A673 (cell line): ENCODE data around the gene TRIM39. TPM values are rescaled to one million over a fixed set of nuclear protein-coding genes. Genes with fewer than 3 reads are reported as not detected.
"Not testable (repeated sequence)": the region's sequence is repeated elsewhere in the genome, so short reads cannot be mapped to it uniquely, and the experiment has no call there.

ENCODE experiments used
- Bru-seq: library from RNA; stranded (reverse); fragments of 400-500 nt; gene quantifications from one replicate; lab custom pipeline; 2021; lab: Mats Ljungman, UMichigan
- BruChase-seq, 2 experiments: library from RNA; stranded (reverse); fragments of 400-500 nt; gene quantifications; one replicate each; lab custom pipeline; 2021; lab: Mats Ljungman, UMichigan
- BruUV-seq: library from RNA; stranded (reverse); fragments of 400-500 nt; replicated peaks from 2 replicates; lab custom pipeline; 2021; lab: Mats Ljungman, UMichigan
- CTCF ChIA-PET: fragments of 300-600 bp; sonication (Branson Sonifier 250); formaldehyde crosslinking; loops from one replicate; lab custom pipeline; 2022; ENCODE audit warnings: antibody characterized with exemption; lab: Charles Lee
- POLR2A ChIA-PET: fragments of 300-600 bp; sonication (Branson Sonifier 250); formaldehyde crosslinking; loops from one replicate; lab custom pipeline; 2022; ENCODE audit warnings: antibody characterized with exemption; ENCODE audit not compliant: low non-redundant PET; lab: Charles Lee
- DNase-seq: peaks from one replicate; pipeline ENCODE4 v3.0.0-alpha.2; 2015; ENCODE audit warnings: low spot score
- H3K27ac ChIP-seq: fragments of 200-600 bp; sonication (generic); 2 replicates; pipeline ENCODE4 v1.5.1; 2016; ENCODE audit warnings: mixed run types, low read depth, mild to moderate bottlenecking, mixed read lengths, antibody characterized with exemption, low read length; ENCODE audit not compliant: poor library complexity, severe bottlenecking
- H3K27me3 ChIP-seq: fragments of 200-600 bp; sonication (generic); replicated peaks from 2 replicates; pipeline ENCODE4 v1.6.1; 2017; ENCODE audit warnings: mixed run types, low read depth, mild to moderate bottlenecking, mixed read lengths, antibody characterized with exemption, low read length; ENCODE audit not compliant: insufficient read depth, poor library complexity
- H3K36me3 ChIP-seq: fragments of 200-600 bp; sonication (generic); 2 replicates; pipeline ENCODE4 v1.6.1; 2016; ENCODE audit warnings: mixed run types, mild to moderate bottlenecking, mixed read lengths, antibody characterized with exemption, low read length; ENCODE audit not compliant: insufficient read depth, poor library complexity, severe bottlenecking
- H3K4me1 ChIP-seq: fragments of 200-600 bp; sonication (generic); 2 replicates; pipeline ENCODE4 v1.6.1; 2017; ENCODE audit warnings: mixed run types, mild to moderate bottlenecking, mixed read lengths, antibody characterized with exemption, low read length; ENCODE audit not compliant: insufficient read depth, poor library complexity, severe bottlenecking
- H3K4me3 ChIP-seq: fragments of 200-600 bp; sonication (generic); 2 replicates; pipeline ENCODE4 v1.5.1; 2016; ENCODE audit warnings: low read depth, mixed run types, mild to moderate bottlenecking, mixed read lengths, low read length; ENCODE audit not compliant: poor library complexity, severe bottlenecking
- H3K9me3 ChIP-seq: fragments of 200-600 bp; sonication (generic); 2 replicates; pipeline ENCODE4 v1.6.1; 2016; ENCODE audit warnings: mixed run types, low read depth, mild to moderate bottlenecking, mixed read lengths, antibody characterized with exemption, low read length; ENCODE audit not compliant: poor library complexity, severe bottlenecking
- EZH2 ChIP-seq: fragments of 200-600 bp; sonication (generic); IDR thresholded peaks from 2 replicates; pipeline ENCODE4 v1.6.1; 2017; ENCODE audit warnings: borderline replicate concordance, low read depth, mild to moderate bottlenecking, mixed read lengths, antibody characterized with exemption, low read length; ENCODE audit not compliant: poor library complexity, severe bottlenecking
- intact Hi-C: fragments of 100-400 bp; cut with micrococcal nuclease; formaldehyde crosslinking; loops from one replicate; pipeline ENCODE4 v1.10.0; 2022; ENCODE audit not compliant: unreplicated experiment
- long read RNA-seq: library from polyadenylated mRNA; stranded (forward); transcript quantifications from one replicate; pipeline ENCODE4 v2.0.0, GENCODE V29; 2022
- total RNA-seq: library from RNA; stranded (reverse); gene quantifications from 2 replicates; pipeline ENCODE4 v1.2.3, GENCODE V29; 2021
- TF ChIP-seq, protein P1 (sequence below): fragments of 300-800, 200-600 bp; sonication (generic); conservative IDR thresholded peaks from 2 replicates; pipeline ENCODE4 v1.5.1; 2017; ENCODE audit warnings: low read depth, mild to moderate bottlenecking, antibody characterized with exemption, low read length, moderate library complexity, mixed read lengths

The TRIM39 gene
- total RNA-seq (13.7 and 14.3 TPM in 2 replicates), Bru-seq, nascent RNA (percentile 72 among the genes with signal in this experiment), BruChase-seq, experiment 1, labeled RNA remaining after a 2-hour chase (percentile 81 among the genes with signal in this experiment), BruChase-seq, experiment 2, labeled RNA remaining after a 6-hour chase (percentile 80 among the genes with signal in this experiment)
- long read RNA-seq, partial matches to known transcripts = 6 of 32 reads
- long read RNA-seq, other reads (novel, unspliced or antisense) = 21 of 32 reads

DNA sequence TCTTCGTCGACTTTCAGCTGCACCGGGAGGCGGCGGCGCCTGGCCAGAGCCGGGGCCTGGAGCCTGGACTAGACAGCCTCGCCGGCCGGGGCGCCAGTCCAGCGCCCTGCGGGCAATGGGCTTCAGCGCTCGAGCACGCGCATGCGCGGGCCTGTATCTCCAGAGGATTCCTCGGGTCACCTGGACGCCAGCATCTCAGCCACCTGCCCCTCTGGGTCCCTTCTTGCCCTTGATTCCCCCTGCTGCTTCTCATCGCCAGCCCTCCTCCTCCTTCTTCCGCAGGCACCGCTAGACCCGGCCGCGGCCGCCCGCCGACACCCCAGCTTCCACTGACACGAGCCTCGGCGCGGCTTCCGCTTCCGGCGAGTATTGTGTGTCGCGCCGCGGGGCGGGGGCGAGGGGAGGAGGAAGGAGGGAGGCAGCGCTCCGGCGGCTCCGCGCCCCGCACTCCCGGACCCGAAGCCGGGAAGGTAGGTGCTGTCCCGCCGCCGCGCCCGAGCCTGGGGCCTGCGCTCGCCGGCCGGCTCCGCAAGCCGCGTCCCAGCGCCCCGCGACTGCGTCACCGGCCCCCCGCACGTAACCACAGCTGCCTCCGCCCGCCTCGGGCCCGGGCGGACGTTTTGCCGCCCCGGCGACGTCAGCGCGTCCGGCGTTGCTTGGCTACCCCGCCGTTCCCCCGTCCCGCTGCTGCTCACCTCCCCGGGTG lies at the start of gene TRIM39:
TSS of gene TRIM39 (plus strand) at position 402 of the 706 bp plus-strand sequence. CDS start 2,391 bp downstream, outside the sequence.
- H3K9me3 ChIP-seq = no peaks in the 10 kb centered on the region
- intact Hi-C loops = loop anchor here (10.0 kb wide), 1 partner anchor 112 kb away; the partner anchor contains the start of gene TRIM26
- DNase-seq = peak; percentile 91
- no TSS peak for BruUV-seq
- ChIA-PET CTCF (interaction anchor here (0.6 to 1.2 kb wide), 3 partner anchors 127 to 1859 kb away, joined by 3 to 4 read pairs (median 4); no protein-coding TSS in a partner anchor), POLR2A (no interaction called here)
- peaks cover 12% of the 10 kb centered on the region for H3K36me3 ChIP-seq
- H3K27ac ChIP-seq = peak within 1 kb of the TSS; percentile 99
- H3K4me3 ChIP-seq = peak within 1 kb of the TSS; percentile 98
- H3K27me3 ChIP-seq = no peaks in the 10 kb centered on the region
- TF ChIP-seq EZH2 = no peak
- TF ChIP-seq, protein P1, sequence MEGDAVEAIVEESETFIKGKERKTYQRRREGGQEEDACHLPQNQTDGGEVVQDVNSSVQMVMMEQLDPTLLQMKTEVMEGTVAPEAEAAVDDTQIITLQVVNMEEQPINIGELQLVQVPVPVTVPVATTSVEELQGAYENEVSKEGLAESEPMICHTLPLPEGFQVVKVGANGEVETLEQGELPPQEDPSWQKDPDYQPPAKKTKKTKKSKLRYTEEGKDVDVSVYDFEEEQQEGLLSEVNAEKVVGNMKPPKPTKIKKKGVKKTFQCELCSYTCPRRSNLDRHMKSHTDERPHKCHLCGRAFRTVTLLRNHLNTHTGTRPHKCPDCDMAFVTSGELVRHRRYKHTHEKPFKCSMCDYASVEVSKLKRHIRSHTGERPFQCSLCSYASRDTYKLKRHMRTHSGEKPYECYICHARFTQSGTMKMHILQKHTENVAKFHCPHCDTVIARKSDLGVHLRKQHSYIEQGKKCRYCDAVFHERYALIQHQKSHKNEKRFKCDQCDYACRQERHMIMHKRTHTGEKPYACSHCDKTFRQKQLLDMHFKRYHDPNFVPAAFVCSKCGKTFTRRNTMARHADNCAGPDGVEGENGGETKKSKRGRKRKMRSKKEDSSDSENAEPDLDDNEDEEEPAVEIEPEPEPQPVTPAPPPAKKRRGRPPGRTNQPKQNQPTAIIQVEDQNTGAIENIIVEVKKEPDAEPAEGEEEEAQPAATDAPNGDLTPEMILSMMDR = no peak
- peaks cover 19% of the 10 kb centered on the region for H3K4me1 ChIP-seq

DNA sequence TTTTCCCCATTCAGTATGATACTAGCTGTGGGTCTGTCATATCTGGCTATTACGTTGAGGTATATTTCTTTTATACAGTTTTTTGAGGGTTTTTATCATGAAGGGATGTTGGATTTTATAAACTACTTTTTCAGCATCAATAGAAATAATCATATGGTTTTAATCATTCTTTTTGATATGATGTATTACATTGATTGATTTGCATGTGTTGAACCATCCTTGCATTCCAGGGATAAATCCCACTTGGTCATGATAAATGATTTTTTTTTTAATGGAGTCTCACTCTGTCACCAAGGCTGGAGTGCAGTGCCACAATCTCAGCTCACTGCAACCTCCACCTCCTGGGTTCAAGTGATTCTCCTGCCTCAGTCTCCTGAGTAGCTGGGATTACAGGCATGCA lies 45.7 kb upstream of the TRIM39 start:
- H3K27me3 ChIP-seq, intact Hi-C loops, H3K27ac ChIP-seq, H3K36me3 ChIP-seq, CTCF ChIA-PET, BruUV-seq, H3K4me3 ChIP-seq, DNase-seq, POLR2A ChIA-PET, H3K4me1 ChIP-seq: not testable (repeated sequence)
- H3K9me3 ChIP-seq = peaks cover 80% of the 10 kb centered on the region

- no peak for DNase-seq
- BruUV-seq = no TSS peak
- CTCF ChIA-PET = no interaction called here
- H3K4me1 ChIP-seq = no peaks in the 10 kb centered on the region
- no peak overlapping the region for H3K27ac ChIP-seq
- POLR2A ChIA-PET = no interaction called here
- H3K4me3 ChIP-seq = no peak overlapping the region
- no peaks in the 10 kb centered on the region for H3K36me3 ChIP-seq
- peaks cover 93% of the 10 kb centered on the region for H3K9me3 ChIP-seq
- no peaks in the 10 kb centered on the region for H3K27me3 ChIP-seq
- intact Hi-C loops = no loop called here
- TF ChIP-seq EZH2 = no peak
- TF ChIP-seq, protein P1 = no peak
Observed at GRCh38 chr6:30282522-30282921, 44.2 kb upstream of the TRIM39 start.
